Neural progenitor cell (in vitro differentiated cells): ENCODE data around the gene SPEM1.

Experiments
- EZH2 ChIP-seq: fragments of 200-600 bp; sonication (generic); IDR thresholded peaks from 2 replicates; pipeline ENCODE4 v1.6.1; 2017; ENCODE audit warnings: antibody characterized with exemption, mild to moderate bottlenecking, moderate library complexity
- EZH2phosphoT487 ChIP-seq: fragments of 200-600 bp; sonication (generic); IDR thresholded peaks from 2 replicates; pipeline ENCODE4 v1.6.1; 2017; ENCODE audit warnings: antibody characterized with exemption
- TF ChIP-seq, protein P1 (sequence below): fragments of 200-600 bp; sonication (generic); IDR thresholded peaks from 2 replicates; pipeline ENCODE4 v1.5.1; 2017; ENCODE audit warnings: antibody characterized with exemption, mild to moderate bottlenecking

DNA sequence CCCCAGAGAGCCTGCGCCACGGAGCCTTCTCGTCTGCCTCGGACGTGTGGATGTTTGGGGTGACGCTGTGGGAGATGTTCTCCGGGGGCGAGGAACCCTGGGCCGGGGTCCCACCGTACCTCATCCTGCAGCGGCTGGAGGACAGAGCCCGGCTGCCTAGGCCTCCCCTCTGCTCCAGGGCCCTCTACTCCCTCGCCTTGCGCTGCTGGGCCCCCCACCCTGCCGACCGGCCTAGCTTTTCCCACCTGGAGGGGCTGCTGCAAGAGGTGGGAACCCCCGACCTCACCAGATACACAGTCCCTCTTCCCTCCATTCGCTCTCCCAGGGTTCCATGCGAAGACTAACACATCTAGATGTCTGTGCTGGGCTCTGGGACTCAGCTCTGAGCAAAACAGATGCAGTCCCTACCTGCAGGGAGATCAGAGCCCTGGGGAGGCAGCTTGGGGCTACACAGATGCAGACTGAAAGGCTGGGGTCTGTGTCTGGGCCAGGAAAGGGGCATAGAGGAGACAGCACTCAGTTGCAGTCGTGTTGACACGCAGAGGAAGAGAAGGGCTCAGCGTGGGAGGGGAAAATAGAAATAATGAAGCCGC is 35.5 kb upstream of the SPEM1 start:
- TF ChIP-seq EZH2phosphoT487 (no peak), EZH2 (no peak)
- TF ChIP-seq, protein P1, sequence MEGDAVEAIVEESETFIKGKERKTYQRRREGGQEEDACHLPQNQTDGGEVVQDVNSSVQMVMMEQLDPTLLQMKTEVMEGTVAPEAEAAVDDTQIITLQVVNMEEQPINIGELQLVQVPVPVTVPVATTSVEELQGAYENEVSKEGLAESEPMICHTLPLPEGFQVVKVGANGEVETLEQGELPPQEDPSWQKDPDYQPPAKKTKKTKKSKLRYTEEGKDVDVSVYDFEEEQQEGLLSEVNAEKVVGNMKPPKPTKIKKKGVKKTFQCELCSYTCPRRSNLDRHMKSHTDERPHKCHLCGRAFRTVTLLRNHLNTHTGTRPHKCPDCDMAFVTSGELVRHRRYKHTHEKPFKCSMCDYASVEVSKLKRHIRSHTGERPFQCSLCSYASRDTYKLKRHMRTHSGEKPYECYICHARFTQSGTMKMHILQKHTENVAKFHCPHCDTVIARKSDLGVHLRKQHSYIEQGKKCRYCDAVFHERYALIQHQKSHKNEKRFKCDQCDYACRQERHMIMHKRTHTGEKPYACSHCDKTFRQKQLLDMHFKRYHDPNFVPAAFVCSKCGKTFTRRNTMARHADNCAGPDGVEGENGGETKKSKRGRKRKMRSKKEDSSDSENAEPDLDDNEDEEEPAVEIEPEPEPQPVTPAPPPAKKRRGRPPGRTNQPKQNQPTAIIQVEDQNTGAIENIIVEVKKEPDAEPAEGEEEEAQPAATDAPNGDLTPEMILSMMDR = no peak
